GM18508 (cell line): ENCODE measurements around the gene MAPK10.
"Not testable (repeated sequence)": the region's sequence is repeated elsewhere in the genome, so short reads cannot be mapped to it uniquely, and the experiment has no call there.

Source experiments
- ATAC-seq: cut with Tn5 transposase; IDR thresholded peaks from one replicate; pipeline ENCODE4 v1.9.1; 2021; ENCODE audit warnings: moderate number of reproducible peaks; ENCODE audit not compliant: insufficient read depth, unreplicated experiment

MAPK10 gene

GRCh38 chr4:86050496-86050895, 309.4 kb downstream of the MAPK10 start:
- ATAC-seq: no peak

DNA sequence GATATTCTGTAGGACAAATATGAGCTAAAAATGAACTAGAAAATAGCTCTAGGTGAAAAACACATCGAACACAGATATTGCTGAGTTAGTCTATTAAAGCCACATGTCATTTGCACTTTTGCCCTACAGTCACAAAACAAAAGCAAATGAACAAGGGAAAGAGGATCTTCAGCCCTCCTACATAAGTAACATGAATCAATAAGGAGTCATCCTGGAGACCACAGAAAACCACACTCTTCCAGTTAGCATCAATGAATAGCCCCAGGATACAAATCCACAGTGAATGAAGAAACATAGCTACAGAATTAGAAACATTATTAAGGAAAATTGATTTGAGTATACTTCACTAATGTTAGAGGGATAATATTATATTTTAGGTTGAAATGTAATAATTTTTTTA, 311.4 kb downstream of the MAPK10 start:
- ATAC-seq: no peak

GRCh38 chr4:86044593-86044985, 315.3 kb downstream of the MAPK10 start:
- ATAC-seq: no peak

DNA sequence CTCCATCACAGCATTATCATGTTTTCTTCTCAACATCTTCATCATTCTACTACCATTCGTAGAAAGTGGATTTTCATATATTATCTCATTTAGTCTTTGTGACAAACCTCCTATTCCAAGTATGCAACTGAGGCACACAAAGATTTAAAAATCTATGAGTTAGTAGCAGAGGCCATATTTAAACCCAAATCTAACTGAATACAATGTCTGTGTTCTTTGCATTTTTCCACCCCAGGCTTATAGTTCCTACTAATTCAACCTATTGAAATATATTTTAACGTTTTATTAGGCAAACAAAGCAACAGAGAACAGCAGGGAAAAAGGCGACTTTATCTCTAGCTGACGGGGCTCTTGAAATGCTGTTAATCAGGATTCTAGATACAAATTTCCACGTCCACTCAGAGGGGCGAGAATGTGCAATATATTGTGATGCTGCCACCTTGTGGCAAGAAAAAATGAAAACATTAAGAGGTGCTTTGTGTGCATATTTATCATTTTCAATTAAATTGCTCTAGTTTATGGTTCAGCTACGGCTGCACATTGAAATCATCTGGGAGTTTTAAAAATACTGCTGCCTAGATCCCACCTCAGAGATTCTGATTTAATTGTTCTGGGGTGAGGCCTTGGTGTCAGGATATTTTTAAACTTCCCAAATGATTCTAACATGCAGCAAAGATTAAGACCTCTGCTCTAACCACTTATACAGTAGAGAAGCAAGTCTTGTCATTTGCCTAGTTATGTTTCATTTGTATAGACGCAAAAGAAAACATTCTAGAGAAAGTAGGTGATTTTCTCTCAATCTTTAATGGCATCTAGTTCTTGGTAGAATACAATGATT, 315.9 kb downstream of the MAPK10 start:
- peak; percentile 79 for ATAC-seq

DNA sequence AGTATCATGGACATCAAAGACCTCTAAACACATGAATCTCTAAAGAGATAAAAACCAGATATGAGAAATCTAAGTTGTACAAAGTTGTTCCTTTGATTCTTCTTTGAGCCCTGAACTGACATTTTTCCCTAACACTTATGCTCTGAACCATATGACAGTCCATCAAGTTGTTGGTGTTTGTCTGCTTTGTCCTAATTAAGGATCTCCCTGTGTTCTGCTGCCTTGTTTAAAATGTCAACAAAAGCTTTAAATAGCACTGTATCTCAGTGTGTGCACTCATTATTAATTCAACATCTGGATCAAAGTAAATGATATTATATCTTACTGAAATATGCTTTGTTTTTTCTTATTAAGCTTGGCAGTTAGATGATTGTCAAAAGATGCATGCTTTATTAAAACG, 321.8 kb downstream of the MAPK10 start:
- ATAC-seq: no peak

GRCh38 chr4:86036736-86037135, 323.1 kb downstream of the MAPK10 start:
- ATAC-seq: no peak

- no peak for ATAC-seq
Measured at GRCh38 chr4:86035688-86036087, 324.2 kb downstream of the MAPK10 start.

- no peak for ATAC-seq
Measured at GRCh38 chr4:86034616-86035015, 325.2 kb downstream of the MAPK10 start.

DNA sequence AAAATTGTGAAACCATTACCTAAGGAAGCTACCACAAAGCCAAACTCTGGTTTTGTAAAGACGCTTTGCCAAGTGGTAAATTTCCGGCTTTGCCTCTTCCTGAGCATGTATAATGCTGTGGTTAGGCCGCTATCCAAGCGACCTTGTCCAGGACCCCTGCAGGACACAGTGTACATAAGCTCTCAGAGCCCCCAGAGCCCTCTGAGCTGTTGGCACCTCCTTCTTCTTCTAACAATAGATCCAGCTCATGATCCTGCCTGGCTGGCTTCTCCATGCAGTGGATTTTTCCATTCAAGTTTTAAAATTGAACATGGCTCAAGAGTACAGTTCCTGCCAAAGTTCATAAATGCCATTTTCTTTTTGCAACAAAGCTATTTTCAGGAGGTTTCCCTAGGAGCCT, 326.7 kb downstream of the MAPK10 start:
- ATAC-seq: no peak

DNA sequence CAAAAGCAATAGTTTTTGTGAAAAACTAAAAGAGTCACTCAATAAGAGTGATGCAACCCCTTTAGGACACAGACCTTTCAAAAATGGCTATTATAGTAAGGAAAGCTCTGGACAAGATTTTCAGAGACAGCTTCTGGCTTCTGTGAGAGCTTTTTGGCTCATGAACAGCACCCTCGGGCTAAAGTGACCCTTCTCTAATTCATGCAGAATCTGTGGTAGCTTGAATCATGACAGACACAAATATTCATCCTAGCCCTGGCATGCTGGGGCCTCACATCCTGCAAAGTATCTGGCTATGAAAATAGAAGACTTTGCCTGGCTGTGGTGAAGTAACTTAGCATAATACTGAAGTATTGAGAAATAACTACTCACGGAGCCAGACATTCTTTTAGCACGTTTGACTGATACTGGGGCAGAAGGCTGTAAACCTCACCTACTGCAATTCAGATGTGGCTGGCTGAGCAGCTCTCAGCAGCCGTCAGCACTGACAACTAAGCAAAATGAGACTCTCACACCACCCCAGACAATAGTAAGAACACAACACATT, 327.3 kb downstream of the MAPK10 start:
- ATAC-seq: no peak

GRCh38 chr4:86031927-86032326, 327.9 kb downstream of the MAPK10 start:
- ATAC-seq: no peak

DNA sequence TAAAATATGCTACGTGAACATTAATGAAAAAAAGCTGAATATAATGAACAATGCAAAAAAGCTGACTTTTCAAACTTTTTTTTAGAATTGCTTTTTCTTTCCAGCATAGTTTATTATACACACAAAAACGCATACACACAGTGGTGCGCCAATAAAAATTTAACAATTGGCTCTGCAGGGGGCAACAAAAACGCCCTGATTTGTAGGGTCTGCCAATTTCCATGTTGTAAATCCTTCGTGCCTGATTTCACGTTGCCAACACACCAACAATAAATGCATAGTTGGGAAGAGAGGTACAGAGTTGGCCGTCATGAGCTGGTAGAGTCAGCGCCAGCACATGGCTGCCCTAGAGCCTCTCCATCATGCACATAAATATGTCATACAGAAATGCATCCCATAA, 333.1 kb downstream of the MAPK10 start:
- no peak for ATAC-seq

- ATAC-seq: not testable (repeated sequence)
Measured at GRCh38 chr4:86021671-86022070, 338.2 kb downstream of the MAPK10 start.

DNA sequence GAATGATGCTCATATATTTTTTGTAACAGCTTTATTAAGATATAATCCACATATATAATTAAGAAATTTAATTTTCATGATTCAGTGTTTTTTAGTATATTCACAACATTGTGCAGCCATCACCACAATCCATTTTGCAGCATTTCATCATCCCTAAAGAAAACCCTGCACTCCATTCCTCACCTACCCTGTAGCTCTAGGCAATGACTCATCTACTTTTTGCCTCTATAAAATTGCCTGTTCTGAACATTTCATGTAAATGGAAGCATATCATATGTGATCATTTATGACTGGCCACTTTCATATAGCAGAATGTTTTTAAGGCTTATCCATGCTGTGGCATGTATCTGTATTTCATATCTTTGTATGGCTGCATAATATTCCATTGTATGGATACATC, 339.9 kb downstream of the MAPK10 start:
- no peak for ATAC-seq

DNA sequence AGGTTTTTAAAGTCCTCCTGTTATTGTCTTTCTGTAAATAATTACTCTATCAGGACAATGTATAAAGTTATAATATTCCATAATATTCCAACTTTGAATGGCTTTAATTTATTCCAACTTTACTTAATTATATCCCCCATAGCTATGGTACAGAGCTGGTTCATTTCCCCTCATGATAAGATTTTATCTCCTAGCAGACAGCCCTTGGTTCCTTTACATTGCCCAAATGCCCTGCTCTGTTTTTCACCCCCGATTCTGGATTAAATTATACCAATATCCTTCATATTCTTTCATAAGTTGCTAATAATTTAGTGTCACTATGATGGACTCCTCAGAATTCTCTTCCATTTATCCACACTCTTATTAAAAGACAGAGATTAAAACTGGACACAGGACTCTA, 340.5 kb downstream of the MAPK10 start:
- ATAC-seq: no peak

- ATAC-seq: no peak
Measured at GRCh38 chr4:86015412-86016350, 344.2 kb downstream of the MAPK10 start.

DNA sequence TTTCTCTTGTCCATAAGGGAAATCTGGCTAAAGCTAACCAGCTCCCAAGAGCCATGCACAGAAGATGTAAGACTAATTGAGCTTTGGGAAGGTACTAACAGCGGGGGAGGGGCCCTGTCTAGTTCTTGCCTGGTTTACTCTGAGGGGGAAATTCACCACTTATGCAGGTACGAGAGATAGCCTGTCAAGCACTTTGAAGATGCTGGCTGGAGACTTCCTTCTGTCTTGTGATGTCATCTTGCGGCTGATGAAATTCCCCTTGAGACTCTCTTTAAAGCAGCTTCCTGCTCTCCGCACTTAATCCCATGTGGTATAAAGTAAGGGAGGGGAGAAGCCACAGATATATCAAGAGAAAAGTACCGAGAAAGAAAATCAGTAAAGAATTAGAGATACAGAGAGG, 345.3 kb downstream of the MAPK10 start:
- peak; percentile 97 for ATAC-seq

DNA sequence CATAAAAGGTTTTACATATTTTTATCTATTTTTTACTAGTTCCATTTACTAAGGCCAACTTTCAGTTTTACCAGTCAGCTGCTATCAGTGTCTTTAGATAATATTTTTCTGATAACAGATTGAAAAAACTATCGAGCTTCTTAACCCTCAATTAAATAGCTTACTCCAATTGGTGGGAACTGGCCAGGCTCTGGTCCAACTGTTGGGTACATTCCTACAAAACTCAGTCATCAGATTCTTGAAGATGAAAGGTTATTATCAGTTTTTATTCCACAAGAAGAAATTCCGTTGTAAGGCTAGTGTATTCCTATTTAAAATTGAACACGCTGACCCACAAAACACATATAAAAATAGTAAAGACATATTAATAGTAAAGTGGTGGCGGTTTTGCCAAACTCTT, 346.2 kb downstream of the MAPK10 start:
- ATAC-seq: no peak

GRCh38 chr4:86011117-86011516, 348.7 kb downstream of the MAPK10 start:
- no peak for ATAC-seq

DNA sequence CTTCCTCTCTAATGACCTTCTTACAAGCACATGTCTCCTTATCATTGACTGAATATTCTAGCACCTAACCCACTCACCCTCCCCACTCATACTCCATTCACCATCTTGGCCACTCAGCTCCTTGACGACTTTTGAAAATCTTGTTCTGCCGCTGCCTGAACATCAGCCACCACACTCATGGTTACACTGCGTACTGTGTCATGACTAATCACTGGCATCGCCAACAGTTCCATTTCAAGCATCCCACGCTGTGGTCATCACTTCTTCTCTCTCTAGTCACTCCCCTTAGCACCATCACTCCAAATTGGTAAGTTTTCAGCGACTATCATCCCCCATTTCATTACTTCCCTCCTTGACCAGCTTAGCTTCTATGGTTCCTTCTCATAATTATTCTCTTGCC, 352.8 kb downstream of the MAPK10 start:
- no peak for ATAC-seq

DNA sequence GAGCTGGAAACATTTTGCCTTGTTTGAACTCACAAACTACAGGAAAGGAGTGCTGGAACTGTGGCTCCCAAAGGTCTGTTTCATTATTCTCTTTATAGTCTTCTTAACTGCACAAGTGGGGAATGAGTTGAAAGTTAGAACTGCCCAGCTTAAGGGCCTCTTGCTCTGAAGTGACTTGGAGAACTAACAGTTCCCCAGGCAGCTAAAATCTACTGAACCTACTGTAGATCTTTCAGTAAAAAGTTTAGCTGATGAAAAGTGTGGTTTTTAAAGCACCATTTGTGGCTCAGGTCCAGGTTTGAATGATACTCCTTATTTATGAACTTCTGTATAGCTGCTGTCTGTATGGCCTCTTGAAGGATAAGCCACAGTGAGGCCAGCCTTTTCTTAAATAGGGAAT, 353.8 kb downstream of the MAPK10 start:
- ATAC-seq: no peak
